ENCODE results near the gene DENND5A. TPM values are rescaled to one million over a fixed set of nuclear protein-coding genes. Genes with fewer than 3 reads are reported as not detected.

The DENND5A gene
- total RNA-seq, 1 donor from 2014 or later: 156 TPM

GRCh38 chr11:9187616-9188015 is 77.5 kb downstream of the DENND5A start:
- peaks cover 3% of the 10 kb centered on the region for H3K36me3 ChIP-seq (ENCODE audit: insufficient read depth, low read length)
- no peak overlapping the region for H3K4me3 Mint-ChIP-seq (ENCODE audit: unreplicated experiment)
- H3K9me3 ChIP-seq (ENCODE audit: insufficient read depth, low read depth, low read length): no peaks in the 10 kb centered on the region
- H3K4me3 ChIP-seq (ENCODE audit: insufficient read depth, low read depth, low read length): no peak overlapping the region
- no peaks in the 10 kb centered on the region for H3K4me1 Mint-ChIP-seq (ENCODE audit: low read depth, unreplicated experiment)
- H3K27me3 ChIP-seq (ENCODE audit: insufficient read depth, low read length): no peaks in the 10 kb centered on the region
- no peak for TF ChIP-seq EZH2 (IDR thresholded peaks at IDR 0.05; ENCODE audit: insufficient read depth, low read length)
- TF ChIP-seq CTCF (IDR thresholded peaks at IDR 0.05; ENCODE audit: insufficient read depth, low read depth, low read length): no peak
- H3K9ac ChIP-seq (ENCODE audit: low read length): no peak overlapping the region
- FAIRE-seq: no peak
- peaks cover 2% of the 10 kb centered on the region for H3K79me2 ChIP-seq (ENCODE audit: insufficient read depth, low read length)
- H3K27ac ChIP-seq (ENCODE audit: low read depth, low read length): no peak overlapping the region
- no peak for DNase-seq (ENCODE audit: low read depth)
- H2AFZ ChIP-seq (ENCODE audit: low read depth, low read length): no peak overlapping the region
- peaks cover 3% of the 10 kb centered on the region for H3K9me3 Mint-ChIP-seq (ENCODE audit: unreplicated experiment)
- H3K4me1 ChIP-seq (ENCODE audit: insufficient read depth, low read length): no peaks in the 10 kb centered on the region
- no peaks in the 10 kb centered on the region for H4K20me1 ChIP-seq (ENCODE audit: insufficient read depth, low read length)
- no peak overlapping the region for H3K27ac Mint-ChIP-seq (ENCODE audit: unreplicated experiment)
- no peak overlapping the region for H3K4me2 ChIP-seq (ENCODE audit: low read length)
- H3K36me3 Mint-ChIP-seq (ENCODE audit: low read depth, unreplicated experiment): peaks cover 55% of the 10 kb centered on the region
- no peaks in the 10 kb centered on the region for H3K27me3 Mint-ChIP-seq (ENCODE audit: low read depth, unreplicated experiment)

- Histone ChIP-seq H3K27ac (ENCODE audit: low read depth, low read length) (no peak overlapping the region), H3K4me3 (ENCODE audit: insufficient read depth, low read depth, low read length) (no peak overlapping the region), H4K20me1 (ENCODE audit: insufficient read depth, low read length) (peaks cover 5% of the 10 kb centered on the region), H3K79me2 (ENCODE audit: insufficient read depth, low read length) (peaks cover 2% of the 10 kb centered on the region), H3K36me3 (ENCODE audit: insufficient read depth, low read length) (peaks cover 12% of the 10 kb centered on the region), H2AFZ (ENCODE audit: low read depth, low read length) (no peak overlapping the region), H3K4me2 (ENCODE audit: low read length) (no peak overlapping the region), H3K4me1 (ENCODE audit: insufficient read depth, low read length) (no peaks in the 10 kb centered on the region), H3K27me3 (ENCODE audit: insufficient read depth, low read length) (no peaks in the 10 kb centered on the region), H3K9ac (ENCODE audit: low read length) (no peak overlapping the region), H3K9me3 (ENCODE audit: insufficient read depth, low read depth, low read length) (no peaks in the 10 kb centered on the region)
- FAIRE-seq (no peak), DNase-seq (ENCODE audit: low read depth) (no peak)
- H3K27ac Mint-ChIP-seq (ENCODE audit: unreplicated experiment): no peak overlapping the region
- peaks cover 45% of the 10 kb centered on the region for H3K36me3 Mint-ChIP-seq (ENCODE audit: low read depth, unreplicated experiment)
- no peak for TF ChIP-seq CTCF (IDR thresholded peaks at IDR 0.05; ENCODE audit: insufficient read depth, low read depth, low read length)
- no peak for TF ChIP-seq EZH2 (IDR thresholded peaks at IDR 0.05; ENCODE audit: insufficient read depth, low read length)
- no peak overlapping the region for H3K4me3 Mint-ChIP-seq (ENCODE audit: unreplicated experiment)
- H3K9me3 Mint-ChIP-seq (ENCODE audit: unreplicated experiment): peaks cover 3% of the 10 kb centered on the region
- no peaks in the 10 kb centered on the region for H3K27me3 Mint-ChIP-seq (ENCODE audit: low read depth, unreplicated experiment)
- H3K4me1 Mint-ChIP-seq (ENCODE audit: low read depth, unreplicated experiment): peaks cover 9% of the 10 kb centered on the region
Observed at GRCh38 chr11:9184516-9184915, 80.6 kb downstream of the DENND5A start.

- Histone ChIP-seq H3K4me3 (ENCODE audit: insufficient read depth, low read depth, low read length) (no peak overlapping the region), H3K79me2 (ENCODE audit: insufficient read depth, low read length) (peaks cover 2% of the 10 kb centered on the region), H3K4me2 (ENCODE audit: low read length) (no peak overlapping the region), H4K20me1 (ENCODE audit: insufficient read depth, low read length) (peaks cover 5% of the 10 kb centered on the region), H2AFZ (ENCODE audit: low read depth, low read length) (no peak overlapping the region), H3K27me3 (ENCODE audit: insufficient read depth, low read length) (no peaks in the 10 kb centered on the region), H3K27ac (ENCODE audit: low read depth, low read length) (no peak overlapping the region), H3K4me1 (ENCODE audit: insufficient read depth, low read length) (no peaks in the 10 kb centered on the region), H3K9me3 (ENCODE audit: insufficient read depth, low read depth, low read length) (no peaks in the 10 kb centered on the region), H3K9ac (ENCODE audit: low read length) (no peak overlapping the region), H3K36me3 (ENCODE audit: insufficient read depth, low read length) (peaks cover 26% of the 10 kb centered on the region)
- H3K9me3 Mint-ChIP-seq (ENCODE audit: unreplicated experiment): no peaks in the 10 kb centered on the region
- no peaks in the 10 kb centered on the region for H3K27me3 Mint-ChIP-seq (ENCODE audit: low read depth, unreplicated experiment)
- DNase-seq (ENCODE audit: low read depth) (no peak), FAIRE-seq (no peak)
- H3K36me3 Mint-ChIP-seq (ENCODE audit: low read depth, unreplicated experiment): peaks cover 40% of the 10 kb centered on the region
- TF ChIP-seq EZH2 (IDR thresholded peaks at IDR 0.05; ENCODE audit: insufficient read depth, low read length) (no peak), CTCF (IDR thresholded peaks at IDR 0.05; ENCODE audit: insufficient read depth, low read depth, low read length) (no peak)
- no peak overlapping the region for H3K4me3 Mint-ChIP-seq (ENCODE audit: unreplicated experiment)
- peaks cover 9% of the 10 kb centered on the region for H3K4me1 Mint-ChIP-seq (ENCODE audit: low read depth, unreplicated experiment)
- no peak overlapping the region for H3K27ac Mint-ChIP-seq (ENCODE audit: unreplicated experiment)
Observed at GRCh38 chr11:9182180-9182871, 82.8 kb downstream of the DENND5A start.
